Cerebellar cortex (tissue), 1 donor: ENCODE results near the gene ANO5.
"Not testable (repeated sequence)": the region's sequence is repeated elsewhere in the genome, so short reads cannot be mapped to it uniquely, and the experiment has no call there.

Experiments used
- DNase-seq: peaks from one replicate; pipeline ENCODE4 v3.0.0-alpha.2; 2015; ENCODE audit warnings: low spot score

Gene ANO5

GRCh38 chr11:22203281-22203680 lies 10.4 kb downstream of the ANO5 start:
- DNase-seq: no peak

- no peak for DNase-seq
Observed at GRCh38 chr11:22207162-22207561, 14.3 kb downstream of the ANO5 start.

- no peak for DNase-seq
Observed at GRCh38 chr11:22208151-22208858, 15.4 kb downstream of the ANO5 start.

- DNase-seq: no peak
Observed at GRCh38 chr11:22216940-22217339, 24.1 kb downstream of the ANO5 start.

GRCh38 chr11:22221143-22221542 lies 28.3 kb downstream of the ANO5 start:
- DNase-seq: no peak

GRCh38 chr11:22225190-22225589 lies 32.3 kb downstream of the ANO5 start:
- DNase-seq: no peak

GRCh38 chr11:22234743-22235142 lies 41.9 kb downstream of the ANO5 start:
- DNase-seq: no peak

GRCh38 chr11:22244986-22245592 lies 52.2 kb downstream of the ANO5 start:
- peak; percentile 35 for DNase-seq

GRCh38 chr11:22246992-22247391 lies 54.1 kb downstream of the ANO5 start:
- no peak for DNase-seq

GRCh38 chr11:22249871-22250270 lies 57.0 kb downstream of the ANO5 start:
- DNase-seq: no peak

GRCh38 chr11:22256876-22257275 lies 64.0 kb downstream of the ANO5 start:
- DNase-seq: no peak

GRCh38 chr11:22263613-22264012 lies 70.7 kb downstream of the ANO5 start:
- DNase-seq: no peak

GRCh38 chr11:22268983-22269624 lies 76.2 kb downstream of the ANO5 start:
- not testable (repeated sequence) for DNase-seq

GRCh38 chr11:22273781-22274180 lies 80.9 kb downstream of the ANO5 start:
- DNase-seq: no peak

- no peak for DNase-seq
Observed at GRCh38 chr11:22275600-22275999, 82.7 kb downstream of the ANO5 start.

- DNase-seq: no peak
Observed at GRCh38 chr11:22276535-22276934, 83.7 kb downstream of the ANO5 start.

- not testable (repeated sequence) for DNase-seq
Observed at GRCh38 chr11:22284991-22285390, 92.1 kb downstream of the ANO5 start.

- DNase-seq: no peak
Observed at GRCh38 chr11:22302368-22302767, 109.5 kb downstream of the ANO5 start.

- peak; percentile 42 for DNase-seq
Observed at GRCh38 chr11:22304337-22304961, 111.6 kb downstream of the ANO5 start.

GRCh38 chr11:22317656-22318055 lies 124.8 kb downstream of the ANO5 start:
- DNase-seq: no peak

GRCh38 chr11:22331771-22332170 lies 138.9 kb downstream of the ANO5 start:
- no peak for DNase-seq
